H1 (cell line): ENCODE data around the gene MRTFA. TPM values are rescaled to one million over a fixed set of nuclear protein-coding genes. Genes with fewer than 3 reads are reported as not detected.

ENCODE experiments used
- CTCF ChIA-PET: fragments of 300-600 bp; sonication (Branson Sonifier 250); formaldehyde crosslinking; loops from one replicate; lab custom pipeline; 2021; ENCODE audit not compliant: partially characterized antibody; lab: Charles Lee
- POLR2A ChIA-PET: fragments of 300-600 bp; sonication (Branson Sonifier 250); formaldehyde crosslinking; loops from one replicate; lab custom pipeline; 2021; ENCODE audit warnings: inconsistent platforms; ENCODE audit not compliant: partially characterized antibody; lab: Charles Lee
- DNase-seq, 2 experiments: peaks; one replicate each; pipeline versions ENCODE4 v3.0.0 to v3.0.0-alpha.2; 2010 to 2022; ENCODE audit warnings: low spot score in 2 of 2, low read depth in 1 of 2, mixed read lengths in 1 of 2
- FAIRE-seq: peaks from 2 replicates; lab custom pipeline; 2011; peaks lifted over from hg19 to GRCh38; lab: Jason Lieb, UNC
- H2AFZ ChIP-seq: 2 replicates; pipeline ENCODE4 v1.8.1; 2012; ENCODE audit warnings: low read length, inconsistent platforms
- H2AK5ac ChIP-seq: 2 replicates; pipeline ENCODE4 v1.6.1; 2013; ENCODE audit warnings: low read depth, low read length
- H2BK120ac ChIP-seq: replicated peaks from 2 replicates; pipeline ENCODE3; 2013; ENCODE audit warnings: low read depth, low read length, inconsistent platforms
- H2BK12ac ChIP-seq: 2 replicates; pipeline ENCODE4 v1.6.1; 2013; ENCODE audit warnings: low read depth, low read length
- H2BK15ac ChIP-seq: 2 replicates; pipeline ENCODE4 v1.6.1; 2013; ENCODE audit warnings: low read length
- H2BK20ac ChIP-seq: 2 replicates; pipeline ENCODE4 v1.6.1; 2013; ENCODE audit warnings: low read length
- H2BK5ac ChIP-seq: 2 replicates; pipeline ENCODE4 v1.6.1; 2013; ENCODE audit warnings: low read depth, low read length
- H3K14ac ChIP-seq: 2 replicates; pipeline ENCODE4 v1.6.1; 2013; ENCODE audit warnings: inconsistent platforms; ENCODE audit not compliant: insufficient read length
- H3K18ac ChIP-seq: 2 replicates; pipeline ENCODE4 v1.6.1; 2013; ENCODE audit warnings: low read length; ENCODE audit errors: extremely low read depth
- H3K23ac ChIP-seq: 2 replicates; pipeline ENCODE4 v1.6.1; 2013; ENCODE audit warnings: inconsistent platforms; ENCODE audit not compliant: insufficient read length
- H3K23me2 ChIP-seq: 2 replicates; pipeline ENCODE4 v1.6.1; 2013; ENCODE audit warnings: low read depth, low read length
- H3K27ac ChIP-seq: 2 replicates; pipeline ENCODE4 v1.6.1; 2011; ENCODE audit warnings: low read depth, low read length, inconsistent platforms
- H3K27me3 ChIP-seq, 4 experiments: replicated peaks in 1 of 4; 1 replicate in 1 of 4; 2 replicates in 3 of 4; pipeline versions ENCODE4 v1.6.1 to v1.8.1; 2011 to 2013; ENCODE audit warnings: low read length in 3 of 4, mild to moderate bottlenecking in 3 of 4, inconsistent platforms in 2 of 4, mixed read lengths in 2 of 4, moderate library complexity in 1 of 4; ENCODE audit not compliant: control insufficient read depth in 3 of 4, insufficient read depth in 3 of 4; ENCODE audit errors: extremely low read depth in 1 of 4
- H3K36me3 ChIP-seq, 4 experiments: 2 replicates each; pipeline versions ENCODE4 v1.6.1 to v1.8.1; 2011 to 2013; ENCODE audit warnings: mild to moderate bottlenecking in 4 of 4, low read length in 3 of 4, moderate library complexity in 2 of 4, control low read depth in 1 of 4, inconsistent platforms in 1 of 4; ENCODE audit not compliant: insufficient read depth in 4 of 4, control insufficient read depth in 2 of 4
- H3K4ac ChIP-seq: replicated peaks from 2 replicates; pipeline ENCODE3; 2013; ENCODE audit warnings: low read length, low read depth, mixed read lengths, inconsistent platforms; ENCODE audit not compliant: insufficient read length
- H3K4me1 ChIP-seq, 4 experiments: replicated peaks in 1 of 4; 1 replicate in 1 of 4; 2 replicates in 3 of 4; pipeline versions ENCODE4 v1.6.1 to v1.8.1; 2011 to 2013; ENCODE audit warnings: low read length in 3 of 4, inconsistent platforms in 2 of 4, mixed read lengths in 1 of 4; ENCODE audit not compliant: insufficient read depth in 4 of 4, control insufficient read depth in 3 of 4
- H3K4me2 ChIP-seq, 2 experiments: 2 replicates each; pipeline versions ENCODE4 v1.6.1 to v1.8.1; 2011 to 2013; ENCODE audit warnings: low read depth in 2 of 2, low read length in 2 of 2, control low read depth in 1 of 2, inconsistent platforms in 1 of 2, mild to moderate bottlenecking in 1 of 2; ENCODE audit not compliant: insufficient read depth in 1 of 2
- H3K4me3 ChIP-seq, 4 experiments: fragments of 200-600, 300-600 bp in 1 of 4; sonication (generic), shearing (Covaris generic), sonication (Bioruptor Twin) in 1 of 4; 2 replicates each; pipeline versions ENCODE4 v1.5.1 to v1.8.1; 2011 to 2016; ENCODE audit warnings: low read length in 4 of 4, low read depth in 3 of 4, control low read depth in 2 of 4, inconsistent platforms in 2 of 4, mild to moderate bottlenecking in 2 of 4, mixed read lengths in 1 of 4, moderate library complexity in 1 of 4; ENCODE audit not compliant: insufficient read depth in 2 of 4; ENCODE audit errors: extremely low read depth in 1 of 4
- H3K56ac ChIP-seq: replicated peaks from 2 replicates; pipeline ENCODE3; 2013; ENCODE audit warnings: low read depth, mild to moderate bottlenecking, mixed read lengths, low read length, inconsistent platforms; ENCODE audit not compliant: insufficient read length
- H3K79me1 ChIP-seq: 2 replicates; pipeline ENCODE4 v1.6.1; 2013; ENCODE audit warnings: low read depth, low read length, control low read depth
- H3K79me2 ChIP-seq, 2 experiments: 2 replicates each; pipeline versions ENCODE4 v1.6.1 to v1.8.1; 2012 to 2013; ENCODE audit warnings: low read length in 2 of 2, mild to moderate bottlenecking in 2 of 2, inconsistent platforms in 1 of 2; ENCODE audit not compliant: insufficient read depth in 2 of 2, control insufficient read depth in 1 of 2
- H3K9ac ChIP-seq, 4 experiments: replicated peaks in 1 of 4; 1 replicate in 1 of 4; 2 replicates in 3 of 4; pipeline versions ENCODE4 v1.6.1 to v1.8.1; 2011 to 2013; ENCODE audit warnings: low read depth in 3 of 4, low read length in 3 of 4, control low read depth in 2 of 4, mild to moderate bottlenecking in 2 of 4, moderate library complexity in 2 of 4, inconsistent platforms in 1 of 4; ENCODE audit errors: extremely low read depth in 1 of 4
- H3K9me3 ChIP-seq, 2 experiments: 2 replicates each; pipeline versions ENCODE4 v1.6.1 to v1.8.1; 2012 to 2013; ENCODE audit warnings: mild to moderate bottlenecking in 2 of 2, moderate library complexity in 2 of 2, control low read depth in 1 of 2, inconsistent platforms in 1 of 2, low read depth in 1 of 2, low read length in 1 of 2, mixed read lengths in 1 of 2; ENCODE audit not compliant: insufficient read depth in 2 of 2
- H4K20me1 ChIP-seq, 2 experiments: replicated peaks in 1 of 2; 2 replicates each; pipeline versions ENCODE3 to v1.8.1; 2011 to 2013; ENCODE audit warnings: inconsistent platforms in 2 of 2, low read length in 2 of 2, mild to moderate bottlenecking in 1 of 2; ENCODE audit not compliant: insufficient read depth in 2 of 2, control insufficient read depth in 1 of 2
- H4K5ac ChIP-seq: 2 replicates; pipeline ENCODE4 v1.6.1; 2013; ENCODE audit warnings: low read length, low read depth, mixed read lengths, inconsistent platforms; ENCODE audit not compliant: insufficient read length
- H4K8ac ChIP-seq: 2 replicates; pipeline ENCODE4 v1.8.0; 2013; ENCODE audit warnings: mild to moderate bottlenecking, moderate library complexity, low read length, inconsistent platforms; ENCODE audit not compliant: insufficient read depth; ENCODE audit errors: extremely low read depth
- H4K91ac ChIP-seq: replicated peaks from 2 replicates; pipeline ENCODE3; 2013; ENCODE audit warnings: low read length, mixed read lengths, inconsistent platforms; ENCODE audit not compliant: insufficient read length
- GABPA ChIP-seq: IDR thresholded peaks from 2 replicates; pipeline ENCODE4 v1.6.1; 2011; ENCODE audit warnings: mild to moderate bottlenecking, low read length, moderate library complexity, borderline replicate concordance; ENCODE audit not compliant: insufficient read depth
- WGBS, 2 experiments: shearing (Covaris generic) in 1 of 2; methylation state at CpG; one replicate each; pipeline versions ENCODE4 v1.1.6 to v1.1.7; 2013 to 2015; ENCODE audit warnings: low lambda C conversion rate in 2 of 2, mixed read lengths in 2 of 2, inconsistent platforms in 1 of 2, low coverage in 1 of 2, missing lambda C conversion rate in 1 of 2; ENCODE audit not compliant: insufficient replicate concordance in 2 of 2, insufficient coverage in 1 of 2, insufficient read length in 1 of 2; ENCODE audit errors: extremely low coverage in 1 of 2, missing lambda C conversion rate in 1 of 2; 5-methylcytosine and 5-hydroxymethylcytosine counted together
- polyA plus RNA-seq, 7 experiments: library from polyadenylated mRNA; depleted of rRNA in 3 of 7; stranded (reverse) in 5 of 7; unstranded in 2 of 7; fragments of >200 nt in 5 of 7; fragments of 200-250 nt in 2 of 7; gene quantifications; 1 replicate in 5 of 7; 2 replicates in 1 of 7; 4 replicates in 1 of 7; pipeline versions ENCODE4 v1.2.1 to v1.2.3, GENCODE V29; 2011 to 2013; ENCODE audit warnings: missing spikeins in 2 of 7, mixed read lengths in 2 of 7
- total RNA-seq: library from RNA; stranded (reverse); fragmentation: NEBNext Ultra II Directional; extraction: Animal tissue kit (Norgen Biotek cat#: 25700); gene quantifications from 2 replicates; pipeline ENCODE4 v1.2.1, GENCODE V29; 2021

The MRTFA gene
- total and polyA plus RNA-seq, 2 of the 8 experiments (the other 6 are each of a cell fraction or from before 2014, with no cell fraction given) = 5.4 to 37.9 TPM

DNA sequence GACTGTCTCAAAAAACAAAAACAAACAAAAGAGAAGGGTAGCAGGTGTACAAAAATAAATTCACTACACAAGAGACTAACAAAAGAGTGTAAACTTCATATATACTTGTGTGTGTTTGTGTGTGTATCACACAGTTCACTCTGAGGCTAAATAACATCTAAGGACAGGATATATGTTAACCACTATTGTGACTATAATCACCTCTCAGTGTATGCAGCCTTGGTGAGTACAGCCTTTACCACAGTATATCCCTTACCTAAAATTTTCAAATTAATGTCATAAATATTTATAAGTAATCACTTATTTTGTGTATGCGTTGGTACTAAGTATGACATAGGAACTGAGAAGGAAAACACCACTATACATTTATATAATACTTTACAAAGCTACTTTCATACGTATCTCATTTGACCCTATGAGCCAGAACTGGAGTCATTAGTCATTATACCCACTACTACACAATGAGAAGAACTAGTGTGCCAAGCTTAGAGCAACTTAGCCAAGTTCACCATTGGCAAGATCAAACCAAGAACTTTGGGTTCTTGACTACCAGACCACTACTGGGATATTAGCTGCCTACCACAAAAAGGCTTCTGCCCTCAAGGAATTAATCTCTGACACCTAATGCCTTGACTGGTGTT, 149.4 kb downstream of the MRTFA start:
- Histone ChIP-seq H3K27ac (no peak overlapping the region), H3K9me3 (no peaks in the 10 kb centered on the region), H4K8ac (no peak overlapping the region), H3K4me1 (no peaks in the 10 kb centered on the region; a peak in 2 of 7 replicates), H2BK15ac (no peak overlapping the region), H2BK12ac (no peak overlapping the region), H3K23ac (no peak overlapping the region), H2BK20ac (no peak overlapping the region), H2AFZ (no peak overlapping the region), H3K4me2 (no peak overlapping the region), H3K9ac (no peak overlapping the region), H3K56ac (no peak overlapping the region), H2AK5ac (no peak overlapping the region), H3K18ac (no peak overlapping the region), H3K4me3 (no peak overlapping the region), H2BK5ac (no peak overlapping the region), H3K36me3 (no peaks in the 10 kb centered on the region; a peak in 1 of 8 replicates), H3K79me1 (no peaks in the 10 kb centered on the region), H3K14ac (no peak overlapping the region), H2BK120ac (no peak overlapping the region), H3K23me2 (no peaks in the 10 kb centered on the region), H4K20me1 (peaks cover 0 to 4% of the 10 kb centered on the region in 2 experiments), H4K91ac (no peak overlapping the region), H3K4ac (no peak overlapping the region), H3K27me3 (no peaks in the 10 kb centered on the region), H4K5ac (no peak overlapping the region), H3K79me2 (no peaks in the 10 kb centered on the region)
- no peak for TF ChIP-seq GABPA
- WGBS, 2 experiments = 89% methylated on average over 2 of the region's 2 CpGs; no CpG with 5 or more reads in 1 of the 2 experiments
- ChIA-PET POLR2A (no interaction called here), CTCF (interaction anchor here (0.6 to 7.2 kb wide), 23 partner anchors 13 to 324 kb away, joined by 3 to 69 read pairs (median 5); no protein-coding TSS in a partner anchor)
- FAIRE-seq (no peak), DNase-seq (no peak)
